ENCODE measurements around the gene EXOSC3.
"Not testable (repeated sequence)": the region's sequence is repeated elsewhere in the genome, so short reads cannot be mapped to it uniquely, and the experiment has no call there.

EXOSC3 gene
- 6.0 to 19.2 (median 13.4) reads per million in 18 experiments for total RNA-seq

DNA sequence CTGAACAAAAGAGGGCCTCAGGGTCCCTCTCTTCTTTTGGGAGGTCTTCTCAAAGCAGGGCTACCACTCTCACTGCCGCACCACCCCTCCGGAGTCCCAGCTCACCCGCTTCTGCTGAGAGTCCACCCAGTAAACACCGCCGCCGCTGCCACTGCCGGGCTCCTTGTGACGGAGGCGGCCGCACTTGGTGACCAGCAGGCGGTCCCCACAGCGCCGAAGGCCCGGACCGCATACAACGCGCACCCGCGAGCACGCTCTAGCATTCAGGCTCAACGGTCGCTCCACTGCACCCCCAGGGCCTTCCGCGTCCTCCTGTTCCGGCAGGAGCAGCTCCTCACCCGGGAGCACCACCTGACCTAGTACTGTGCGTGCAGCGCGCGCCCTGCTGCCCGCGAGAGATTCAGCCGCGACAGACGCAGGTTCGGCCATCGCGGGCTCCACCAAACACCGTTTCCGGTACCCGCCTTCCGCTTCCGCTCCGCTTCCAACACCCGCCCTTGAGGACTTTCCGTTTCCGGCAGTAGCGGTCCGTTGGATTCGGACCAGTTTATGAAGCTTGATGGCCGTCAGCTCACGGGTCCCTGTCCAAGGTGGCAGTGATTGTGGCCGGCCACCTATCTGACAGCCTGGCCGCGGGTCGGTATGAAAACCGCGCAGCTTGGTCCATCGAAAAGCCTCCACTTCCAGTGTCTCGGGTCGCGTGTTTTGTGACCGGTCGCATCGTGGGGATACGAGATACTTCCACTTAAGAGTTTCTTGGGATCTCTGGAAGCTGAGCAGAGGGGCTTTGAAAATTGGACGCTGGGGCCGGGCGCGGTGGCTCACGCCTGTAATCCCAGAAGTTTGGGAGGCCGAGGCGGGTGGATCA lies at the start of gene EXOSC3:
Gene EXOSC3 (minus strand): TSS at position 449 of the 868 bp plus-strand sequence. CDS start 20 bp downstream, at position 429.
- DNase-seq = peak; percentile 94 to 95

DNA sequence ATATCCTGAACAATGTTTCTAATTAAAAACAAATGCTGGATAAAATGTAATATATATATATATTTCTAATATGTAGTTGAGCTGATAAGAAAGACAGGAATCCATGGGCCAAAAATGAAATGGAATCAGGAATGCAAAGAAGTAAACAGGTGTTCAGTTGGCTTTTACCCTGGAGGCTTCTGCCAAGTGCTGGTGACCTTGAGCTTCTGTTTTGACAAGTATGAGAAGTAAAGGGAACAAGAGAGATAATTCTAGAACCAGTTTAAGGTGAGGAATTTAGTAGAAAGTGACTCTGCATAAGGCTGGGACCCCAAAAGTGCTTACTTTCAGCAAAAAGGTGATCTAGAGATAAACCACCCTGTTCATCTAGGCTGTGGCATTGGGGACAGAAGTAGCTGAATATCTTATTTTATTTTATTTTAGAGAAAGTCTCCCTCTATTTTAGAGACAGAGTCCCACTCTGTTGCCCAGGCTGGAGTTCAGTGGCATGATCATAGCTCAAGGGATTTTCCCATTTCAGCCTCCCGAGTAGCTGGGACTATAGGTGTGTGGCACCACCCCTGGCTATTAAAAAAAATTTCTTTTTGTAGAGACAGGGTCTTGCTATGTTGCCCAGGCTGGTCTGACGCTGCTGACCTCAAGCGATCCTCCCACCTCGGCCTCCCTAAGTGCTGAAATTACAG lies 42.8 kb upstream of the EXOSC3 start:
- no peak for DNase-seq

DNA sequence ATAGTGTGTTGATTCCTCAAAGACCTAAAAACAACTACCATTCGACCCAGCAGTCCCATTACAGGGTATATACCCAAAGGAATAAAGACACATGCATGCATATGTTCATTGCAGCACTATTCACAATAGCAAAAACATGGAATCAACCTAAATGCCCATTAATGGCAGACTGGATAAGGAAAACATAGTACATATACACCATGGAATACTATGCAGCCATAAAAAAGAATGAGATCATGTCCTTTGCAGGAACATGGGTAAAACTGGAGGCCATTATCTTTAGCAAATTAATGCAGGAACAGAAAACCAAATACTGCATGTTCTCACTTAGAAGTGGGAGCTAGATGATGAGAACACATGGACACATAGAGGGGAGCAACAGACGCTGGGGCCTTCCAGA lies 40.3 kb upstream of the EXOSC3 start:
- not testable (repeated sequence) for DNase-seq

DNA sequence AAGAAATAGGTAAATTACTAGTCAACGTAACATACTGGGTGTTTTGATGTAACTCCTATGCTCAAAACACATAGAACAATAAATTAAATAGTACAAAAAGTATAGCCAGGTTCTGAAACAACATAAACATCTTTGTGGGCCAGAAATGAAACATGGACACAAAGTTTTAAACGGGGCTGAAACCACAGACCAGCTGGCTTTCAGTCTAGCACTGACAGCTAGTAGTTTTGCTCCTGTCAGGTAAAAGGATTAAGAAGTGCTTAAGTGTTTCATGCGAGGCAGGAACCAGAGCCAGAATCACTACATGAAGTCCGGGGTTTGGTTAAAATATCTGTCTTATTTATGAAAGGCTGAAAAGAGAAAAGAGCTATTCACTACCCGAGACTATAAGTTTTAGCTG lies 35.3 kb upstream of the EXOSC3 start:
- no peak for DNase-seq

DNA sequence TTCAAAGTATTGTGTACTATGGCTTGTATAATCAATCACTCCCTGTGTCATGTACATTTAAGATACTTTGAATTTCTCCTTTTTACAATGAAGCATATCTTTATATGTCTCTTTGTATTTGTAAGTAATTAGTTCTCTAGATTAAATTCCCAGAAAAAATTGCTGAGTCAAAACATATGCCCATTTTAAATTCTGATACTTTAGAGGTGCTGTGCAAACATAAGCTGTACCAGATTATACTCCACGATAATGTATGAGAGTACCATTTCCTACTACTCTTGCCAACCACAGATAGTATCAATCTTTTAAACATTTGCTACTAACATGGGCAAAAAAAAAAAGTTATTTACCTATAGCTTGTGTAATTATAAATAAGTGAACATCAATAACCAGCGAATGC lies 34.0 kb upstream of the EXOSC3 start:
- DNase-seq = no peak

DNA sequence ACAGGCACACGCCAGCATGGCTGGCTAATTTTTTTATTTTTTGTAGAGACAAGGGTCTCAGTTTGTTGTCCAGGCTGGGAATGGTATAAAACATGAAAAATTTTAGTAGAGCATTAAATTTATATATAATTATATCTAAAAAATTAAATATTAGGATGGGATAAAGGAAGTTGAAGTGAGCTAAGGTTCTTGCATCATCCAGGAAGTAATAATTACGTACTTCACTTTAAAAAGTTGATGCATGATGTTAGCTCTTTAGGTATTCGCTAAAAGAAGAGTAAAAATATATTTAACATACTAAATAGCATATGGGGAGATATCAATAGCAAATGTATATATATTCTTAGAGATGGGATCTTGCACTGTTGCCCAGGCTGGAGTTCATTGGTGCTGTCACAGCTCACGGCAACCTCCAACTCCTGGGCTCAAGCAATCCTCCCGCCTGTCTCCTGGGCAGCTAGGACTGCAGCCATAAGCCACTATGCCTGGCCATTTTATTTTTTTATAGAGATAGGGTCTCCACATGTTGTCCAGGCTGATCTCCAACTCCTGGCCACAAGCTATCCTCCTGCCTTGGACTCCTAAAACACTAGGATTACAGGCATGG lies 28.0 kb upstream of the EXOSC3 start:
- DNase-seq = peak in 1 of 2 donors; percentile 25

DNA sequence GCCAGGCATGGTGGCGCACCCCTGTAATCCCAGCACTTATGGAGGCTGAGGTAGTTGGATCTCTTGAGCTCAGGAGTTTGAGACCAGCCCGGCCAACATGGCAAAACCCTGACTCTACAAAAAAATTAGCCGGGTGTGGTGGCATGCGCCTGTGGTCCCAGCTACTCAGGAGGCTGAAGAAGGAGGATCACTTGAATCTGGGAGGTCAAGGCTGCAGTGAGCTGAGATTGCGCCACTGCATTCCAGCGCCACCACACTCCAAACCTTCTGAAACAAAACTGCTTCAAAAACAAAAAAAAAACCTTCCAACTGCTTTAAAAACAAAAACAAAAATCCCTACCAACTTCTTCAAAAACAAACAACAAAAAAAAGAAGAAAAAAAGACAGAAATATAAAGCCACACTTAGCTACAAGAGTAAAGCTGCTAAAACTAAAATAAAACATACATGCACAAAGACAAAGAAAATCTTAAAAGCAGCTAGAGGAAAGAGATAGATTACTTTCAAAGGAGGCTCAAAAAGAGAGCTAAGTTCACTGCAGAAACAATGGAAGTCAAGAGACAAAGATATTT lies 27.1 kb upstream of the EXOSC3 start:
- DNase-seq = no peak

DNA sequence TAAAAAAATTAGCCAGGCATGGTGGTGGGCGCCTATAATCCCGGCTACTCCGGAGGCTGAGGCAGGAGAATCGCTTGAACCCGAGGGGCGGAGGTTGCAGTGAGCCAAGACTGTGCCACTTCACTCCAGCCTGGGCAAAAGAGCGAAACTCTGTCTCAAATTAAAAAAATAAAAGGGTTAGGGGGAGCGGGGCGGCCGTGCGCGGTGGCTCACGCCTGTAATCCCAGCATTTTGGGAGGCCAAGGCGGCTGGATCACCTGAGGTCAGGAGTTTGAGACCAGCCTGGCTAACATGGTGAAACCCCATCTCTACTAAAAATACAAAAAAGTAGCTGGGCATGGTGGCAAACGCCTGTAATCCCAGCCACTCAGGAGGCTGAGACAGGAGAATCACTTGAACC lies 24.8 kb upstream of the EXOSC3 start:
- not testable (repeated sequence) for DNase-seq

DNA sequence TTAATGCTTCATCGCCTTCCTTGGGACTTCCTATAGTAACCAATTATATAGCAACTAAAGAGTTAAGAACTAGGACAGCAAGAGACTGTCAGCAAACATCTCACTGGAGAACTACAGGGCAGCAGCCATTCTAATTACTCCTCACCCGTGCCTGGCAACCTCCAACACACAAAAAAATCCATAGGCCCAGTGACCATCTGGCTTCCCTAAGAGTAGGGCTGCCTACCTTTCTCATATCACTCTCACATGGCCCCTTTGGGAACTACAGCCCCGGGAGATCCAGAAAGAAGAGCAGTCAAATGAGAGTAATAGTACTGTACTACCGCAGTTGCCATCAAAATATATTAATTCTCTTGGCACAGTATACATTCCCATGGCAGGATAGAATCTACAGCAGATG lies 21.4 kb upstream of the EXOSC3 start:
- DNase-seq = no peak

DNA sequence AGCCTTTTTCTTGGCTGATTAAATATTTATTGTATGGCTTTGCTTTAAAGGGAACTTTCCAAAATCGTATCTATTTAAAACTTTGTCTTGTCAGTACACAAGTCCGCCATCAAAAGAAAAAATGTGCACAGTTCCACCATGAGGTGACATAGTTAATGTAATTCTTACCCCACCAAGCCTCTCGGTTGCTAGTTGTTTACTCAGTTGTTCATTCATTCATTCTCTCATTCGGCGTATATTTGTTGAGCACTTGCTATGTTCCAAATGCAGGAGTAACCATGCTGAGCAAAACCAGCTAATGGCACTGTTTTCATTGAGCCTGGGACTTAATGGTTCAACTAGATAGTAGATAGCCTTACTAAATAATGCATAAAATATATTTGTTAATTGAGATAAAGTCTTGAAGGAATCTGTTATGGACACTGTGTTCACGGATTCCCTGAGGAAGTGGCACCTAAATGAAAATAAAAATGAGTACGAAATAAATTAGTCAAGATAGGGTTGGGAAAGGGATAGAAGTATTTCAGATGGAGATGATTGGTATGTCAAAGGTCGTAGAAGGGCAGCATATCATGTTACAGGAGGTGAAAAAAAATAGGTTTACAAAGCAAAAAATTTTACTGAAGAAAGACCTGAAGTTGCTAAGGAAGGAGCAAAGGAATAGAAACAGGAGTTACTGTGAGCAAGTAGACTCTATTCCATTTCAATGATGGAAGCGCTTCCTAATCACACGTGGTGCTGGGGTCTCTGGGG lies 17.3 kb upstream of the EXOSC3 start:
- no peak for DNase-seq

DNA sequence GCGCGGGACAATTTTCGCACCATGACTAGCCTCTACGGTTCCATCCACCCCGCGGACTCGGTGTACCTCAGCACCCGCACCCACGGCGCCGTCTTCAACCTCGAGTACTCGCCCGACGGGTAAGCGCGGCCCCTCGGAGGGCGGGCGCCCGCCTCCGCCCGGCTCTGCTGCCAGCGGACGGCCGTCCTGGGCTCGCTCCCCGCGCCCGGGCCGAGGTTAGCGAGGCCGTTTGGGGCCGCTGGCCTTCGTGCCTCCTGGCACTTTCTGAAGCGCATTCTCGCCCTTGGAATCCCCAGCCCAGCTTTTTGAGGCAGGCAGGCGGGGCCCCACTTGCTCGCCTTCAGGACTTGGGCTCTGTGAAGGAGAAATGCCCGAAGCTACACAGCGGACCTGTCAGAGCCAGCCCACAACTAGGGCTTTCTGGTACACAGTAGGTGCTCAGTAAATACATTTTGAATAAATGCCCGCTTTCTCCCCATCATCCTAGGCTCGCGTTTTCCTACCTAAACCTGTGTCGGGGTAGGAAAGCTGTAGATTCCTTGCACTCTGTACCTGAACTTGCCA lies 16.5 kb upstream of the EXOSC3 start:
- peak; percentile 12 to 68 for DNase-seq

DNA sequence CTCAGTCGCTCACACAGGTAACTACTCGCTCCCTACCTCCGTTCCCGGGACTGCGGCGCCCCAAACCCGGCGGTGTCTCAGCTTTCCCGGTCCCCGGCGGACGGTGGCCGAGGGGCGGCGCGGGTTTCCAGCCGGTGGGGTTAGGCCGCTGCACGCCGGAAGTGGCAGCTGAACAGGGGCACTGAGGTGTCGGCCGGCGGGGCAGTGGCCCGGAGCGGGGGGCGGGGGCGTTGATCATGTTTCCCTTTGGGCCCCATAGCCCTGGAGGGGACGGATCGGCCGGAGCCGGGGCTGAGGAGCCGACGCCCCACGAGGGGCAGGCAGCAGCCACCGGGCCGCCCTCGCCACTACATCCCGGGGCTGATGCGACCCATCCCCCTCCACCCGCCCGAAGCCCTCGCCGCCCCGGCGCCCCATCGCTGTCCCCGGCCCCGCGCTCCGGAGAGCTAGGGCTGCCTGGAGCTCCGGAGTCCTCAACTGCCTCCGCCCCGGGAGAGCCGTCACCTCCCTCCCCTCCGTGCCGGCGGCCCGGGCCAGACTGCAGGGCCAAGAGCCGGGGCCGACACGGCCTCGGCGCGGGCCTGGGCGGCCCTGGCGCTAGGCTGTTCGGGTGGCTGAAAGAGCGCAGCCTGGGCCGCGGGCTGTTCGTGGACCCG lies 15.9 kb upstream of the EXOSC3 start, which contains the start of gene DCAF10:
Gene DCAF10 (plus strand): TSS at position 167 of the 656 bp plus-strand sequence. CDS start 70 bp downstream, at position 237.
- DNase-seq = peak; percentile 84 to 86

DNA sequence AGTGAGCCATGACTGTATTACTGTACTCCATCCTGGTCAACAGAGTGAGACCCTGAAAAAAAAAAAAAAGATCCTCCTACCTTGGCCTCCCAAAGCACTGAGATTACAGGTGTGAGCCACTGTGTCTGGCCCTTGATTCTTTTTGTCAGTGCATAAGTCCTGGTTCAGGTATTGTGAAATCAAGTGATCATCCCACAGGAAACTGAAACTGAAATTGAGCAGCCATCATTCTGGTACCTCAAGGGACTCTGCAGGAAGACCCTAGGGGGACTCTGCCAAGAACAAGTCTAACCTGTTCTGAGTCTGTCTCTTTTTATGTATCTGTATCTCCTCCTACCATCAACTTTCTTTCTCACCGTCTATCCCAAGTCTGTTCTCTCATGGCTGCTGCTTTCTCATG lies 13.8 kb upstream of the EXOSC3 start:
- DNase-seq = no peak

DNA sequence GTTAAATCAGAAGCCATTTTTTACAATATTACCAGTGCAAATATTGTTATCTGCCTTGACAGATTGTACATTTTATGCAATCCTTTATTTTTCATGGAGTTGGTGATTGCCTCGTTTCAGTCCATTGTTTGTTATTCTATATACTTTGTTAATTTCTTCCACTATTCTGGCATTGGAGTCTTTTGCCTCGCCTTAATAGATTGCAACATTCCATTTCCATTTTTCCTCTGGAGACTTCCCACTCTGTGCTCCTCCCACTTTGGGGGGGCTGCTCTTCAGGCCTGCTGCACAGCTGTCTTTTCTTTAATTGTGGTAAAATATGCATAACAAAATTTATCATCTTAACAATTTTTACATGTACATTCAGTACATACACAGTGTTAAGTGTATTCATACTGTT lies 11.4 kb upstream of the EXOSC3 start:
- DNase-seq = no peak

DNA sequence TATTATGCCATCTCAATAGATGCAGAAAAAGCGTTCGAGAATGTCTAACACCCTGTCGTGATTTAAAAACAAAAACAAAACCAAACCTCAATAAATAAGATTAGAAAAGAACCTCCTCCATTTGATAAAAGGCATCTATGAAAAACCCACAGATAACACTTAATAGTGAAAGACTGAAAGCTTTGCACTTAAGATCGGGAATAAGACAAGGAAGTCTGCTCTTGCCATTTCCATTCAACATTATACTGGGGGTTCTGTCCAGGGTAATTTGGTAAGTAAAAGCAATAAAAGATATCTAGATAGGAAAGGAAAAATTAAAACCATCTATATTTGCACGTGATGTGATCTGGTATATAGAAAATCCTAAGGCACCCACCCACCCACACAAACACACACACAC lies 7.3 kb upstream of the EXOSC3 start:
- DNase-seq = no peak

DNA sequence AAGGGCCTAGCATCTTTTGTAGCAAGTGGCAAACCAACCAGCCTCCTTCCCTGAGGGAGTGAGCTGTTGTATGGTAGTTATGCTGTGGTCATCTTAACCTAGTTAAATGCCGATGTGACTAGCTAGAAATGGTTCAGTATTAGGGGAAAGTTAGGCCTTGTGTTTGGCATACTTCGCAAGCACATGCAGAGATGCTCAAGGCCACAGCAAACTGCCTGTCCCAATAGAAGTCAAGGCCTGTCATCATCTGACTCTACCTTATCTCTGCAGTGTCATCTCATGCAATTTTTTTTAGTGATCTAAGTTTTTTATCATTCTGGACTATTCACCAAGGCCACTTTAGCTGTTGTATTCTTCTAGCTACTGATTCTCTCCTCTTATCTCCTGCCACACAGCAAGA lies 5.2 kb upstream of the EXOSC3 start:
- no peak for DNase-seq

DNA sequence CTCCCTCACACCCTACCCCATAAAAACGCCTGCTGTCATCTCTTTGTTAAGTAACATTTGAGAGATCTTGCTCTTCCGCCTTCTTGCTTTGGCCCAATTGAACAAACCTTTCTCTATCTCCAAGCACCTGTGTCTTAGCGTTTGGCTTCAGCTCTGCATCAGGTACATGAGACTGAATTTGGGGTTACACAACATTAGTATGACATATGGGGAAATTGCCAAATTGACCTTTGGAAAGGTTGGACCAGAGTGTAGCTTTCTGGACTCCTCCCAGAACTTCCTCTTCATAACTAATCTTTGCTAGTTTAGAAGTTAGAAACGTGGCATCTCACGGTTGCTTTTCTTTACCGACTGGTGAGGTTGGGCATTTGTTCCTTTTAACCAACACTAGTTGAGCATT lies 3.5 kb upstream of the EXOSC3 start:
- peak; percentile 18 to 62 for DNase-seq

DNA sequence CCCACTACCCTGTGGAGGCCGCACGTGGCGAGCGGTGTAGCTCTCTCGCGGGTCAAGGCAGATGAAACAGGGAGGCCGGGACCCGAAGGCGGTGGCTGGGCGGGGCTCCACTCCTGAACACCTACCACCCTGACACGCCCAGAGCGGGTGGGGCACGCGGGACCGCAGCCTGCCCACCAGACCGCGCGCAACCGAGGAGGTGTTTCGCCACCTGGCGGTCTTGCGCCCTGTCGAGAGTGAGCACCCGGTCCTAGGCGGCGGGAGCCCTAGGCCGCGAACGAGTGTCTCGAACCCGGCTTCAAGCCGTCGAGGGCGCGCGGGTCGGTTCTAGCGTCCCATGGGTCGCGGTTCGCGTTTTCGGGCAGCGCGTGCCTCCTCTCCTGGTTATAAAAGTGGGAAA lies 2.2 kb upstream of the EXOSC3 start:
- no peak for DNase-seq

DNA sequence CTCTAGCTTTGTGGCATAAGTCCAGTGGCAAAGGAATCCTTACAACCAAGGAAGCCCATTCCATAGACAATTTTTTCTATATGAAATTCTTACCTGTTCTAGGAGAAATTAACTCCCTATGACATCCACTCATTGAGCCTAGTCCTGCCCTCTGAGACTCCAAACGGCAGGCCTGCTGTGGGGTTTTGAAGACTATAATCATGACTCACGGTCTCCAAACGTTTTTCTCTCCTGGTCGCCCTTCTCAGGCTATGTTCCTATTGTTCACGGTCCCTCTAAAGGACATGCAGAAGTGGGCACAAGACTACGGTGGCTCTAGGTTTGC lies 611 bp downstream of the EXOSC3 start:
- no peak for DNase-seq

DNA sequence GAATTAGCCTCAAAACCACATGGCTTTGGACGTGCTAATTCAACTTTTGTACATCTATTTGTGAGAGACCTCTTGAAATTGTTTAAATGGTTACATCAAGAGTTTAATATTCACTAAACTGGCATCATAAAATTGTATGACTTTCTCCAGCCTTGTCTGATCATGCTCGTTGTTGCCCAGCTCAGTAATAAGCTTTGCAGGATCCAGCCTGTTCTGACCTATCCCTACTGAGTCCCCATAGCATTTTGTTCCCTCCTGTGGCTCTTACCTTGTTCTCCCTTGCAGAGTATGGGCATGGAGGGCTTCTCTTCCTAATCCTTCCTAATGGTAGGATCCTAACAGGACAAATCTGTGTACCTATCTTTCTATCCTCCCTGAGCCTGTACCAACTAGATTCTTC lies 6.3 kb downstream of the EXOSC3 start:
- DNase-seq = no peak

DNA sequence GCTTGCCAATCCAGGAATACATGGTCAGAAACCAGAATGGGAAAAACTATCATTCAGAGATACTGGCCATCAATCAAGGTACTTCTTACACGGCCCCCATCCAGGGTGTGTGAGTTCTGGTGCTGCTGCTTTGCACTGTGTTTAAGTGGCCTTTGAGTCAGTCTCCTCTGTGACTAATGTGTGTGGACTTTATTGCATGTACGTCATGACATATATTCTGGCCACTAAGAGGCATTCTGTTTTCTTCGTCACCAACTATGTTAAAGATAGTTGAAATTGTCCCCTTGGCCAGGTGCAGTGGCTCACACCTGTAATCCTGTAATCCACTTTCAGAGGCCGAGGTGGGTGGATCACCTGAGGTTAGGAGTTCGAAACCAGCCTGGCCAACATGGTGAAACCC lies 8.5 kb downstream of the EXOSC3 start:
- DNase-seq = no peak

All from inflammatory macrophage (primary cell).